ENCODE data around the gene CCDC85B. TPM values are rescaled to one million over a fixed set of nuclear protein-coding genes. Genes with fewer than 3 reads are reported as not detected.

The CCDC85B gene
- total and polyA plus RNA-seq, 4 donors = 4.3 to 12.6 (median 6.9) TPM

DNA sequence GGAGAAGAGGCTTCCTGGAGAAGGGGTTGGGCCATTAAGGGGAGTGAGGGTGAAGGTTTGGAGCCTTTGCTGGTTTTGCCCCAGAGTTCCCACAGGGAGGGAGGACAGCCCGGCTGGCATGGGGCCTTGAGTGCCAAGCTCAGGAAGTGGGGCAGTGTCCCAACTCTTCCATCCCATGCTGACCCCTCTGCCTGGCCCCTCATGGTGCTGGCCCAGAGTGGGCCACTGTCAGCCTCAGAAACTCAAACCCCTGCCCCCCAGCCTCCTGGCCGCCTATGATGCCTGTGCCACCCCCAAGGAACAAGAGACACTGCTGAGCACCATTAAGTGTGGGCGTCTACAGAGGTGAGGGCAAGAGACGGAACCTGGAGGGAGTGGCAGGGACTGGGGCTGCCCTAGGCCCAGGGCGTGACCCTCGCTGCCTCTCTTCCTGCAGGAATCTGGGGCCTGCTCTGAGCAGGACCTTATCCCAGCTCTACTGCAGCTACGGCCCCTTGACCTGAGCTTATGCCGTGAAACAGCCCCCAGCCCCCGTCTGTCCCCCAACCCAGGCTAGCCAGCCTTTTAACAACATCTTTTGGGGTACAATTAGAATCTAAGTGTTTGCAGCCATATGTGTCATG is 24.8 kb upstream of the CCDC85B start:
- H3K9me3 ChIP-seq (ENCODE audit: control insufficient read depth in 4 of 4, low read length in 3 of 4) = no peaks in the 10 kb centered on the region
- no peak for TF ChIP-seq RXRA (IDR thresholded peaks at IDR 0.05)
- DNase-seq (ENCODE audit: low spot score) = no peak
- H3K27me3 ChIP-seq (ENCODE audit: control insufficient read depth in 4 of 4, insufficient read depth in 4 of 4, low read length in 3 of 4) = no peaks in the 10 kb centered on the region
- H3K36me3 ChIP-seq (ENCODE audit: control insufficient read depth in 4 of 4, insufficient read depth in 3 of 4, low read depth in 1 of 4, low read length in 3 of 4) = peaks cover 16 to 42% (median 23%) of the 10 kb centered on the region in 4 donors
- WGBS = 91% methylated on average over 9 of the region's 9 CpGs
- no peak overlapping the region for H3K27ac ChIP-seq (ENCODE audit: low read depth in 1 of 2, low read length in 2 of 2)
- no peak overlapping the region for H3K9ac ChIP-seq (ENCODE audit: low read depth in 1 of 2, low read length in 2 of 2)
- H3K4me1 ChIP-seq (ENCODE audit: control insufficient read depth in 4 of 4, insufficient read depth in 4 of 4, low read length in 3 of 4) = peaks cover 7 to 16% (median 12%) of the 10 kb centered on the region in 4 donors
- no peak overlapping the region for H3K4me3 ChIP-seq (ENCODE audit: low read depth in 1 of 3, low read length in 3 of 3)

DNA sequence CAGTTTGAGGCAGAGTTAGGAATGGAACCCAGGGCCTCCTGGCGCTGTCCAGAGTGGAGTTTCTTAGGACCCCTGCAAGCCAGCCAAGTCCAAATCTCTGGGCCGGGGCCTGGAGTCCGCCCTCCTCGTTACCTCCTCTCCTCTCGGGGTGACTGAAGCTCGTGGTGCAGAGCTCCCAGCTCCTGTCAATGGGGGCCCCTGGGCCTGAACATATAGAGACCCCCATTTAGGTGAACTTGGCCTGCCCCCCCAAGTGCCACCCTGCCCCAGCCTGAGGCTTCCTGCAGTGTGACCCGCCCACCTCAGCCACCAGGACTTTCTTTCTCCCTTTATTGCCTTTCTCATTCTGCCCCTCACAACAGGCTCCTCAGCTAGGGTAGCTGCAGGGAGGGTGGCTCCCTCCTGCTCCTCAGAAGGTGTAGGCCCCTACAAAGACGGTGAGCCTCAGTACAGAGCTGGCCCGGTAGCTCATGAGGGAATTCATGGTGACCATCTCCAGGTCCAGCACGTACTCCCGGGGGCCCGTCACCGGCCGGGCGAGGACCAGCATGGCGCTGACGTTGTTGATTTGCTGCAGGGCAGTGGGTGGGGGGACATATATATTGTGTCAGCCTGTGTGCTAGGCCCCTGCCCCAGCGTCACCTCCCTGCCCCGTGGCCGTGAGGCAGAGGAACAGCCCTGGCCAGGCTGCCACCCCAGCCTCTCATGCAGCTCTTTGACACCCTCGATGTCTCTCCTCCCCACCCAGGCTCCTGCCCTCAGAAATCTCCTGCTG is 23.8 kb upstream of the CCDC85B start:
- peaks cover 16 to 42% (median 23%) of the 10 kb centered on the region in 4 donors for H3K36me3 ChIP-seq (ENCODE audit: control insufficient read depth in 4 of 4, insufficient read depth in 3 of 4, low read depth in 1 of 4, low read length in 3 of 4)
- H3K9me3 ChIP-seq (ENCODE audit: control insufficient read depth in 4 of 4, low read length in 3 of 4) = no peaks in the 10 kb centered on the region
- no peaks in the 10 kb centered on the region for H3K27me3 ChIP-seq (ENCODE audit: control insufficient read depth in 4 of 4, insufficient read depth in 4 of 4, low read length in 3 of 4)
- WGBS = 92% methylated on average over 21 of the region's 21 CpGs
- H3K27ac ChIP-seq (ENCODE audit: low read depth in 1 of 2, low read length in 2 of 2) = no peak overlapping the region
- H3K9ac ChIP-seq (ENCODE audit: low read depth in 1 of 2, low read length in 2 of 2) = no peak overlapping the region
- no peak for DNase-seq (ENCODE audit: low spot score)
- H3K4me3 ChIP-seq (ENCODE audit: low read depth in 1 of 3, low read length in 3 of 3) = no peak overlapping the region
- TF ChIP-seq, protein P1, sequence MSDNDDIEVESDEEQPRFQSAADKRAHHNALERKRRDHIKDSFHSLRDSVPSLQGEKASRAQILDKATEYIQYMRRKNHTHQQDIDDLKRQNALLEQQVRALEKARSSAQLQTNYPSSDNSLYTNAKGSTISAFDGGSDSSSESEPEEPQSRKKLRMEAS (IDR thresholded peaks at IDR 0.05) = no peak
- TF ChIP-seq, protein P2, sequence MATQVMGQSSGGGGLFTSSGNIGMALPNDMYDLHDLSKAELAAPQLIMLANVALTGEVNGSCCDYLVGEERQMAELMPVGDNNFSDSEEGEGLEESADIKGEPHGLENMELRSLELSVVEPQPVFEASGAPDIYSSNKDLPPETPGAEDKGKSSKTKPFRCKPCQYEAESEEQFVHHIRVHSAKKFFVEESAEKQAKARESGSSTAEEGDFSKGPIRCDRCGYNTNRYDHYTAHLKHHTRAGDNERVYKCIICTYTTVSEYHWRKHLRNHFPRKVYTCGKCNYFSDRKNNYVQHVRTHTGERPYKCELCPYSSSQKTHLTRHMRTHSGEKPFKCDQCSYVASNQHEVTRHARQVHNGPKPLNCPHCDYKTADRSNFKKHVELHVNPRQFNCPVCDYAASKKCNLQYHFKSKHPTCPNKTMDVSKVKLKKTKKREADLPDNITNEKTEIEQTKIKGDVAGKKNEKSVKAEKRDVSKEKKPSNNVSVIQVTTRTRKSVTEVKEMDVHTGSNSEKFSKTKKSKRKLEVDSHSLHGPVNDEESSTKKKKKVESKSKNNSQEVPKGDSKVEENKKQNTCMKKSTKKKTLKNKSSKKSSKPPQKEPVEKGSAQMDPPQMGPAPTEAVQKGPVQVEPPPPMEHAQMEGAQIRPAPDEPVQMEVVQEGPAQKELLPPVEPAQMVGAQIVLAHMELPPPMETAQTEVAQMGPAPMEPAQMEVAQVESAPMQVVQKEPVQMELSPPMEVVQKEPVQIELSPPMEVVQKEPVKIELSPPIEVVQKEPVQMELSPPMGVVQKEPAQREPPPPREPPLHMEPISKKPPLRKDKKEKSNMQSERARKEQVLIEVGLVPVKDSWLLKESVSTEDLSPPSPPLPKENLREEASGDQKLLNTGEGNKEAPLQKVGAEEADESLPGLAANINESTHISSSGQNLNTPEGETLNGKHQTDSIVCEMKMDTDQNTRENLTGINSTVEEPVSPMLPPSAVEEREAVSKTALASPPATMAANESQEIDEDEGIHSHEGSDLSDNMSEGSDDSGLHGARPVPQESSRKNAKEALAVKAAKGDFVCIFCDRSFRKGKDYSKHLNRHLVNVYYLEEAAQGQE (IDR thresholded peaks at IDR 0.05) = no peak
- TF ChIP-seq HNF4G (IDR thresholded peaks at IDR 0.05) (no peak), RXRA (IDR thresholded peaks at IDR 0.05) (no peak), HNF4A (conservative IDR thresholded peaks at IDR 0.05) (no peak), SP1 (IDR thresholded peaks at IDR 0.05) (no peak), FOXA2 (IDR thresholded peaks at IDR 0.05) (no peak), NR2F2 (IDR thresholded peaks at IDR 0.05) (no peak), JUND (IDR thresholded peaks at IDR 0.05) (no peak), FOXA1 (IDR thresholded peaks at IDR 0.05) (no peak), EGR1 (IDR thresholded peaks at IDR 0.05; ENCODE audit: low read depth in 2 of 2) (no peak)
- TF ChIP-seq, protein P3, sequence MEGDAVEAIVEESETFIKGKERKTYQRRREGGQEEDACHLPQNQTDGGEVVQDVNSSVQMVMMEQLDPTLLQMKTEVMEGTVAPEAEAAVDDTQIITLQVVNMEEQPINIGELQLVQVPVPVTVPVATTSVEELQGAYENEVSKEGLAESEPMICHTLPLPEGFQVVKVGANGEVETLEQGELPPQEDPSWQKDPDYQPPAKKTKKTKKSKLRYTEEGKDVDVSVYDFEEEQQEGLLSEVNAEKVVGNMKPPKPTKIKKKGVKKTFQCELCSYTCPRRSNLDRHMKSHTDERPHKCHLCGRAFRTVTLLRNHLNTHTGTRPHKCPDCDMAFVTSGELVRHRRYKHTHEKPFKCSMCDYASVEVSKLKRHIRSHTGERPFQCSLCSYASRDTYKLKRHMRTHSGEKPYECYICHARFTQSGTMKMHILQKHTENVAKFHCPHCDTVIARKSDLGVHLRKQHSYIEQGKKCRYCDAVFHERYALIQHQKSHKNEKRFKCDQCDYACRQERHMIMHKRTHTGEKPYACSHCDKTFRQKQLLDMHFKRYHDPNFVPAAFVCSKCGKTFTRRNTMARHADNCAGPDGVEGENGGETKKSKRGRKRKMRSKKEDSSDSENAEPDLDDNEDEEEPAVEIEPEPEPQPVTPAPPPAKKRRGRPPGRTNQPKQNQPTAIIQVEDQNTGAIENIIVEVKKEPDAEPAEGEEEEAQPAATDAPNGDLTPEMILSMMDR (IDR thresholded peaks at IDR 0.05; ENCODE audit: low read depth, low read length, missing input control) = no peak
- TF ChIP-seq, protein P4, sequence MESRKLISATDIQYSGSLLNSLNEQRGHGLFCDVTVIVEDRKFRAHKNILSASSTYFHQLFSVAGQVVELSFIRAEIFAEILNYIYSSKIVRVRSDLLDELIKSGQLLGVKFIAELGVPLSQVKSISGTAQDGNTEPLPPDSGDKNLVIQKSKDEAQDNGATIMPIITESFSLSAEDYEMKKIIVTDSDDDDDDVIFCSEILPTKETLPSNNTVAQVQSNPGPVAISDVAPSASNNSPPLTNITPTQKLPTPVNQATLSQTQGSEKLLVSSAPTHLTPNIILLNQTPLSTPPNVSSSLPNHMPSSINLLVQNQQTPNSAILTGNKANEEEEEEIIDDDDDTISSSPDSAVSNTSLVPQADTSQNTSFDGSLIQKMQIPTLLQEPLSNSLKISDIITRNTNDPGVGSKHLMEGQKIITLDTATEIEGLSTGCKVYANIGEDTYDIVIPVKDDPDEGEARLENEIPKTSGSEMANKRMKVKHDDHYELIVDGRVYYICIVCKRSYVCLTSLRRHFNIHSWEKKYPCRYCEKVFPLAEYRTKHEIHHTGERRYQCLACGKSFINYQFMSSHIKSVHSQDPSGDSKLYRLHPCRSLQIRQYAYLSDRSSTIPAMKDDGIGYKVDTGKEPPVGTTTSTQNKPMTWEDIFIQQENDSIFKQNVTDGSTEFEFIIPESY (IDR thresholded peaks at IDR 0.05) = no peak
- H3K4me1 ChIP-seq (ENCODE audit: control insufficient read depth in 4 of 4, insufficient read depth in 4 of 4, low read length in 3 of 4) = peaks cover 2 to 12% (median 4%) of the 10 kb centered on the region in 4 donors
